HG03571 (cell line): ENCODE measurements around the gene C5.
"Not testable (repeated sequence)": the region's sequence is repeated elsewhere in the genome, so short reads cannot be mapped to it uniquely, and the experiment has no call there.

ENCODE experiments used
- ATAC-seq: cut with Tn5 transposase; IDR thresholded peaks from one replicate; pipeline ENCODE4 v1.9.1; 2021; ENCODE audit not compliant: unreplicated experiment

Gene C5

GRCh38 chr9:121050128-121050988 lies at the start of gene C5:
TSS of gene C5 (minus strand) at chr9:121050275. CDS start at chr9:121050246, 29 bp downstream.
- ATAC-seq = no peak

- ATAC-seq = no peak
These were observed 48.6 kb upstream of the C5 start for GRCh38 chr9:121098567-121099198.

GRCh38 chr9:121095057-121095456 lies 45.0 kb upstream of the C5 start:
- ATAC-seq = no peak

GRCh38 chr9:121090743-121091142 lies 40.7 kb upstream of the C5 start:
- ATAC-seq = not testable (repeated sequence)

- ATAC-seq = no peak
These were observed 38.5 kb upstream of the C5 start for GRCh38 chr9:121088576-121088975.

- ATAC-seq = no peak
These were observed 35.6 kb upstream of the C5 start for GRCh38 chr9:121085661-121086060.

- ATAC-seq = no peak
These were observed 32.0 kb upstream of the C5 start for GRCh38 chr9:121082075-121082474.

- peak; percentile 1 for ATAC-seq
These were observed 25.4 kb upstream of the C5 start for GRCh38 chr9:121075251-121076036.

- peak; percentile 64 for ATAC-seq
These were observed 24.5 kb upstream of the C5 start, which contains the start of gene CNTRL for GRCh38 chr9:121074370-121075250. TSS of gene CNTRL (plus strand) at chr9:121074955. CDS start at chr9:121088327, 13,372 bp downstream.

GRCh38 chr9:121073038-121073437 lies 23.0 kb upstream of the C5 start:
- no peak for ATAC-seq

GRCh38 chr9:121071756-121072421 lies 21.8 kb upstream of the C5 start:
- peak; percentile 37 for ATAC-seq

- ATAC-seq = no peak
These were observed 21.3 kb upstream of the C5 start for GRCh38 chr9:121071370-121071755.

- ATAC-seq = no peak
These were observed 19.3 kb upstream of the C5 start for GRCh38 chr9:121069396-121069795.

GRCh38 chr9:121067640-121068039 lies 17.6 kb upstream of the C5 start:
- no peak for ATAC-seq

- no peak for ATAC-seq
These were observed 16.8 kb upstream of the C5 start for GRCh38 chr9:121066850-121067249.

GRCh38 chr9:121059998-121060636 lies 10.0 kb upstream of the C5 start:
- ATAC-seq = no peak

- ATAC-seq = no peak
These were observed 9.4 kb upstream of the C5 start for GRCh38 chr9:121059513-121059912.

- ATAC-seq = no peak
These were observed 7.7 kb upstream of the C5 start for GRCh38 chr9:121057821-121058220.

GRCh38 chr9:121055642-121056143 lies 5.6 kb upstream of the C5 start:
- no peak for ATAC-seq
